ENCODE data around the gene ZDHHC14. TPM values are rescaled to one million over a fixed set of nuclear protein-coding genes. Genes with fewer than 3 reads are reported as not detected.

Gene ZDHHC14
- total RNA-seq, 1 experiment from 2014 or later, result 17.3 TPM

- no peak for TF ChIP-seq CTCF (IDR thresholded peaks at IDR 0.05; ENCODE audit: unreplicated experiment)
- no peak for DNase-seq
- Mint-ChIP-seq H3K9me3 (ENCODE audit: low read depth, unreplicated experiment) (no peaks in the 10 kb centered on the region), H3K36me3 (ENCODE audit: insufficient read depth, unreplicated experiment) (no peaks in the 10 kb centered on the region), H3K4me3 (ENCODE audit: low read depth, unreplicated experiment) (no peak overlapping the region), H3K27ac (ENCODE audit: unreplicated experiment) (no peak overlapping the region), H3K27me3 (ENCODE audit: unreplicated experiment) (no peaks in the 10 kb centered on the region), H3K4me1 (ENCODE audit: low read depth, unreplicated experiment) (peaks cover 15% of the 10 kb centered on the region)
- no TSS peak for BruUV-seq (replicated peaks)
- intact Hi-C loops (cut with micrococcal nuclease; ENCODE audit: unreplicated experiment), result loop anchor here (5.0 kb wide), 1 partner anchor 162 kb away; no protein-coding TSS in a partner anchor
- CTCF ChIA-PET, result no interaction called here
These were observed 304.7 kb downstream of the ZDHHC14 start for GRCh38 chr6:157685596-157686280.

DNA sequence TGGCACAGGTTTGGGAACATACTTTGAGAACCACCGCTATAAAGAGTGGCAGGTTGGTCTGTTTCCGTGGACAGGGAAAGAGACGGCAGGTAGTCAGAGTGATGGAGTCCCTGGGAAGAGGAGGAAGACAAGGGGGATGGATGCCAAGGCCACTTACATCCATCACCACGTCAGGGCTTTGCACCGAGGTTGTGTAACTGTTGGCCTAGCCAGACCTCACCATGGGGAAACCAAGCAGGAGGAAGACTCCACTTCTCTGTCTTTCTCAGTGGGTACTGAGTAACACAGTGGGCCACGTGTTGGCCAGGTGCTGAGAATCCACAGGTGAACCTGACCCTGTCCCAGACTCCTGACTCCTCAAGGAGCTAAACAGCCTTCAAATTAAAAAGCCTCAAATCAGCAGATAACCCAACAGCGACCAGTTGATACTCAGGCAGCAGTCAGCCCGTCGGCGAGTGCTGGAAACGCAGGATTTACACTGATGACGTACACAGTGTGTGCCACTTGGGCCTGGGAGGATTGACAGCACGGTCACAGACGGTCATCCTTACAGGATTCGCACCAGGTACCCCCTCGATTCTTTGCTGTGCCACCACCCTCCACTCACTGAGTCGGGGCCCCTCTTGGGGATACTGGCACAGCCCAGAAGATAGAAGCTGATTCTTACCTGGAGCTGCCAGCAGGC, 307.4 kb downstream of the ZDHHC14 start:
- BruUV-seq (replicated peaks), result no TSS peak
- Mint-ChIP-seq H3K4me1 (ENCODE audit: low read depth, unreplicated experiment) (peaks cover 8% of the 10 kb centered on the region), H3K27ac (ENCODE audit: unreplicated experiment) (no peak overlapping the region), H3K4me3 (ENCODE audit: low read depth, unreplicated experiment) (no peak overlapping the region), H3K9me3 (ENCODE audit: low read depth, unreplicated experiment) (no peaks in the 10 kb centered on the region), H3K36me3 (ENCODE audit: insufficient read depth, unreplicated experiment) (no peaks in the 10 kb centered on the region), H3K27me3 (ENCODE audit: unreplicated experiment) (peaks cover 13% of the 10 kb centered on the region)
- DNase-seq, result no peak
- intact Hi-C loops (cut with micrococcal nuclease; ENCODE audit: unreplicated experiment), result loop anchor here (5.0 kb wide), 1 partner anchor 159 kb away; no protein-coding TSS in a partner anchor
- CTCF ChIA-PET, result no interaction called here
- TF ChIP-seq CTCF (IDR thresholded peaks at IDR 0.05; ENCODE audit: unreplicated experiment), result no peak

GRCh38 chr6:157688960-157689599, 308.1 kb downstream of the ZDHHC14 start:
- peaks cover 8% of the 10 kb centered on the region for H3K4me1 Mint-ChIP-seq (ENCODE audit: low read depth, unreplicated experiment)
- BruUV-seq (replicated peaks), result no TSS peak
- H3K27me3 Mint-ChIP-seq (ENCODE audit: unreplicated experiment), result peaks cover 13% of the 10 kb centered on the region
- H3K36me3 Mint-ChIP-seq (ENCODE audit: insufficient read depth, unreplicated experiment), result no peaks in the 10 kb centered on the region
- H3K27ac Mint-ChIP-seq (ENCODE audit: unreplicated experiment), result no peak overlapping the region
- no peaks in the 10 kb centered on the region for H3K9me3 Mint-ChIP-seq (ENCODE audit: low read depth, unreplicated experiment)
- H3K4me3 Mint-ChIP-seq (ENCODE audit: low read depth, unreplicated experiment), result no peak overlapping the region
- CTCF ChIA-PET, result no interaction called here
- TF ChIP-seq CTCF (IDR thresholded peaks at IDR 0.05; ENCODE audit: unreplicated experiment), result no peak
- peak; percentile 2 for DNase-seq
- intact Hi-C loops (cut with micrococcal nuclease; ENCODE audit: unreplicated experiment), result loop anchor here (5.0 kb wide), 1 partner anchor 158 kb away; no protein-coding TSS in a partner anchor

DNA sequence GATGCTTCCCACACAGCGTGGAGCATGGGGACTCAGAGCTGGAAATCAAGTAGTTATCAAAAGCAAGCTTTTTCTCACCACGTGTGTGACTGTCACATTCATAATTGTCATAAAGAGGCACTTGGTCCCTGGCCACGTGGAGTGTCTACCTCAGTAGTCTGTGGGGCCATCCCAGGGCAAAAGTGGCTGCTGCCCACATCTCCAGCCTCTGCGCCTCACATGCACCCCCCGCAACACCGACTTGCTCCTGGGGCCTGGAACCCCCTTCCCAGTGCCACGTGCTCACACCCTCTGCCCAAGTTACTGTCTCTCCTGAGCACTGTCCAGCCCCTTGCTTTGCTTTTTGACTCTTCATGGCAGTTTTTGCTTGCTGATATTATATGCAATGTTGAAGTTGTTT, 308.9 kb downstream of the ZDHHC14 start:
- Mint-ChIP-seq H3K9me3 (ENCODE audit: low read depth, unreplicated experiment) (no peaks in the 10 kb centered on the region), H3K36me3 (ENCODE audit: insufficient read depth, unreplicated experiment) (no peaks in the 10 kb centered on the region), H3K27me3 (ENCODE audit: unreplicated experiment) (peaks cover 18% of the 10 kb centered on the region), H3K27ac (ENCODE audit: unreplicated experiment) (no peak overlapping the region), H3K4me3 (ENCODE audit: low read depth, unreplicated experiment) (no peak overlapping the region), H3K4me1 (ENCODE audit: low read depth, unreplicated experiment) (peaks cover 8% of the 10 kb centered on the region)
- CTCF ChIA-PET, result no interaction called here
- no TSS peak for BruUV-seq (replicated peaks)
- no peak for TF ChIP-seq CTCF (IDR thresholded peaks at IDR 0.05; ENCODE audit: unreplicated experiment)
- no peak for DNase-seq
- intact Hi-C loops (cut with micrococcal nuclease; ENCODE audit: unreplicated experiment), result loop anchor here (5.0 kb wide), 1 partner anchor 157 kb away; no protein-coding TSS in a partner anchor

Data from Calu3 (cell line).